ENCODE results near the gene FBXL7. TPM values are rescaled to one million over a fixed set of nuclear protein-coding genes. Genes with fewer than 3 reads are reported as not detected.

The FBXL7 gene
- total RNA-seq, 2 experiments from 2014 or later = not detected

DNA sequence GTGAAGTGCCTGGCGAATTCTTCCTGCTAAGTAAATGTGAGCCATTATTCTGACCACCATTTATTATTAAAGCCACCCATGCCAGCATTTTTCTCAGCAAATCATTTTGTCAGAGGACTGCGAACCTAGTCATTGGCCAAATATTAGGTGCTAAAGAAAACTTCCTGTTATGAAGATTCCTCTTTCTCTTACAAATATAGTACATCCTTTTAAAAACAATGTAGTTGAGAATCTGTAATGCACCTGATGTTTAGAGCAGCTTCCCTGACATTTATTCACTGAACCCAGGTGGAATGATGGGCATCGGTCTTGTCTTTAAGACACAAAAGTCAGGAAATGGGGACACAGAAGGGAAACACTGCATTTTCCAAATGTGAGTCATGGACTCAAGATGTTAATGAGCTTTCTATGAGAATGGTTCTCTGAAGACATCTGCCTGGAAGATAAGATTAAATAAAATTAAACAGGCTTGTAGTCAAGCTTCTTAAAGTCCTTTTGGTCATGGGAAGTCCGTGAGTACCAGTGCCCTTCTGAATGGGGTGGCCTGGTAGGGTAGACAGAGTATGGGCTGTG is 290.6 kb downstream of the FBXL7 start:
- no peaks in the 10 kb centered on the region for H3K27me3 Mint-ChIP-seq
- H3K4me3 Mint-ChIP-seq = no peak overlapping the region
- H3K4me1 Mint-ChIP-seq (ENCODE audit: low read depth) = no peaks in the 10 kb centered on the region
- no peak for DNase-seq
- no peaks in the 10 kb centered on the region for H3K36me3 Mint-ChIP-seq
- ChIA-PET POLR2A (no interaction called here), CTCF (no interaction called here)
- no peak overlapping the region for H3K27ac Mint-ChIP-seq
- H3K9me3 Mint-ChIP-seq = no peaks in the 10 kb centered on the region
- intact Hi-C loops (cut with micrococcal nuclease) = no loop called here

DNA sequence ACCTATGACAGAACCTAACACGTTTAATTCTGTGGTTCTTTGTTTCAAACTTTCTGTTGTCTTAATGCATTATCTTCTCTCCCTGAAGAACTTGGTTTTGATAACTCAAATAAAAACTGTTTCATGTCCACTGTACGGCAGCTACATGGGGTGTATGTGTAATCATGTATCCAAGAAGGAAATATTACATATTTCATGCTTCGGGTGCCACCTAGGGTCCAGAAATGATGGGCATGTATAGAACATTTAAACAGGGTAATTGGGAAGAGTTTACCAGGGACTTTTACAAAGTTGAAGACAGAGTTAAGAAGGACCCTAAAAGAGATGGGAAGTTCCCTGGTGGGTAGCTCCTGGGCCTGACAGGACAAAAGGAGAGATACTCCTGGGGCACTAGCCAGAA is 291.3 kb downstream of the FBXL7 start:
- H3K27ac Mint-ChIP-seq = no peak overlapping the region
- no peaks in the 10 kb centered on the region for H3K36me3 Mint-ChIP-seq
- DNase-seq = no peak
- no peaks in the 10 kb centered on the region for H3K4me1 Mint-ChIP-seq (ENCODE audit: low read depth)
- no peak overlapping the region for H3K4me3 Mint-ChIP-seq
- ChIA-PET CTCF (interaction anchor here (0.6 kb wide), 1 partner anchor 305 kb away, joined by 4 read pairs; no protein-coding TSS in a partner anchor), POLR2A (no interaction called here)
- intact Hi-C loops (cut with micrococcal nuclease) = no loop called here
- no peaks in the 10 kb centered on the region for H3K27me3 Mint-ChIP-seq
- H3K9me3 Mint-ChIP-seq = no peaks in the 10 kb centered on the region

DNA sequence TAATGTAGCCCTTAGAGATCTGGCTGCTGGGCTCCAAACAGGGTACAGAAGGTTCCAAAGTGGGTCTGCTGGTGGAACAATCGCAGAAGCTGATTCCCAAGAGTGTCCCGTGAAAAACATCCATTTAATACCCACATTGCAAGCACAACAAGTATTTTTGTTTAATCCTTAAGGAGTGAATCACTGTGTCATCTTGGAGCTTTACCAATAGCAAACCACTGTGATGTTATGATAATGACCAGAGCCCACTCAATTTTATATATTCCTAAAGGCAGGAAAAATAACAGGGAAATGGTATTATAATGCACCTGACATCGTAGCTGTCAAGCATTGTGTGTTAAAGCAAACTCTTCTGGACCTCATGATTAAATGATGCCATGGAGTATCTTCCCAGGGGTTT is 291.9 kb downstream of the FBXL7 start:
- CTCF ChIA-PET = interaction anchor here (0.6 kb wide), 1 partner anchor 305 kb away, joined by 4 read pairs; no protein-coding TSS in a partner anchor
- Mint-ChIP-seq H3K9me3 (no peaks in the 10 kb centered on the region), H3K4me1 (ENCODE audit: low read depth) (no peaks in the 10 kb centered on the region), H3K27ac (no peak overlapping the region), H3K4me3 (no peak overlapping the region), H3K36me3 (no peaks in the 10 kb centered on the region), H3K27me3 (no peaks in the 10 kb centered on the region)
- no peak for DNase-seq
- intact Hi-C loops (cut with micrococcal nuclease) = no loop called here
- POLR2A ChIA-PET = no interaction called here

DNA sequence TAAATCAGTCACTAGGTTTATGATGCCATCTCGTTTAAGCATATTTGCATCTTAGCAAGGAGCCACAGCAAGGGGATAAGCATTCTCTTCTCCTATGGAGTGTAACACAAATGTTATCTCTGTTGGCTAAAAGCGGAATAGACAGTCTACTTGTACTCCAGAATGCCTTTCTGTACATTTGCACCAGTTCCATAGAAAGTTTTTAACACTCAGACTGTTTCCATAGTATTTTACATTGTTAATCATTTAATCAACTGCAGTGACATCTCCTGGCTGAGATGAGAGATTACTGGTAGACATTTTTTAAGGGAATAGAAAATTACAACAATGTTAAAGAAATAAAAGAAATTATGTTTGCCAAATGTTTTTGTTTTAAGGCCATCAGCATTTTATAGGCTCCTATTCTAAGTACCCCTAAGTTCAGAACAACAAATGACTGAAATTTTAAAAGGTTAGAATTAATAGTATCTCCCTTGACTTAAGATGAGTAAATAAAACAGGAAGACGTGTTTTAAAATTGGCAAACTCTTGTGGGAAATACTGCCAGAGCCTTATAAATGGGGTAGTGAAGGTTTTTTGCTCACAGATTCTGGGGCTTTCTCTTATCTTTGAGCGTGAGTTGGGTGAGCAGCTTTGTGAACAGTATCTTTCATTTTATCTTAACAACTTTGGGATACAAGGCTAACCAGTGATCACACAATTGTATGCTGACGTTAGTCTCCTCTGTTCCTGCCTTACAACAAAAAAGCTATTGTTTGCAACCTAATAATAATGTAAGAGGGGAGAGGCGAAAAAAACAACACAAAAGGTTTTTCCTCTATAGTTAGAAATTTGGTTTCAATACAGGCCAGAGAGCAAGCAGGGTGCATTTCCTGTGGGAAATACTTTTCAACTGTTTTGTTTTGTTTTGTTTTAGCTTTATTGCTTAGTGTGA is 294.3 kb downstream of the FBXL7 start:
- Mint-ChIP-seq H3K4me3 (no peak overlapping the region), H3K36me3 (no peaks in the 10 kb centered on the region), H3K4me1 (ENCODE audit: low read depth) (no peaks in the 10 kb centered on the region), H3K9me3 (no peaks in the 10 kb centered on the region), H3K27ac (no peak overlapping the region), H3K27me3 (no peaks in the 10 kb centered on the region)
- DNase-seq = no peak
- ChIA-PET POLR2A (no interaction called here), CTCF (no interaction called here)
- intact Hi-C loops (cut with micrococcal nuclease) = no loop called here

DNA sequence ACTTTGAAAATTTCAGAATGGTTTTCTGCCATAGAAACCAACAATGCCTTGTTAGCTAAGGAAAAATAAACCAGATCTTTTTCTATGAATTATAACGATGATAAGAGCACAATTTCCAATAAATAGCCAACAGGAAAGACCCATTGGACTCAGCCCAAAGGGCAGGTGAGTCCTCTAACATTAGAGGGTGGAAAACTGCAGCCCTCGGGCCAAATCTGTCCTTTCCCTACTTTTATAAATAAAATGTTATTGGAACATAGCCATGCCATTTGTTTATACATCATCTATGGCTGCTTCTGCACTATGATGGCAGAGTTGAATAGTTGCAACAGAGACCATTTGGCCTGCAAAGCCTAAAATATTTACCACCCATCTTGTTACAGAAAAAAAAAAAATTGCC is 296.1 kb downstream of the FBXL7 start:
- intact Hi-C loops (cut with micrococcal nuclease) = no loop called here
- no peaks in the 10 kb centered on the region for H3K4me1 Mint-ChIP-seq (ENCODE audit: low read depth)
- H3K27me3 Mint-ChIP-seq = no peaks in the 10 kb centered on the region
- ChIA-PET POLR2A (no interaction called here), CTCF (no interaction called here)
- no peaks in the 10 kb centered on the region for H3K36me3 Mint-ChIP-seq
- H3K4me3 Mint-ChIP-seq = no peak overlapping the region
- no peaks in the 10 kb centered on the region for H3K9me3 Mint-ChIP-seq
- H3K27ac Mint-ChIP-seq = no peak overlapping the region
- DNase-seq = no peak

DNA sequence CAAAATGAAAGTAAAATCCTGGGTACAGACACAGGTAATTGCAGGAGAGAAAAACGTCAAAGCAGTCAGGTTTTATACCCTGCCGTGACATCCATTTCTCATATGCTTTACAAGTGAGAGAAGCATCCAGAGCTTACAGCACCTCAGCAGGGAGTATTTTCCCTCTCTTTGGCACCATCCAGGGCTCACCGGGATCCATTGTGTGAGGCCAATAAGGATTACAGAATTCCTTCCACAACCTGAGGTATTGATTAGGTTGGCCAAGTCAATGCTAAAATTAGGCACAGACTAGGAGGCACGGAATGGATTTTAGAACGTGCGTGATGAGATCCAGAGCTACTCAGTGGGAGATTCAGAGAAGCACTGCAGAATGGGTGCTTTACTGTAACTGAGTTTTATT is 296.6 kb downstream of the FBXL7 start:
- no peaks in the 10 kb centered on the region for H3K36me3 Mint-ChIP-seq
- ChIA-PET CTCF (no interaction called here), POLR2A (no interaction called here)
- no peak overlapping the region for H3K4me3 Mint-ChIP-seq
- H3K9me3 Mint-ChIP-seq = no peaks in the 10 kb centered on the region
- H3K27me3 Mint-ChIP-seq = no peaks in the 10 kb centered on the region
- no peak for DNase-seq
- no peak overlapping the region for H3K27ac Mint-ChIP-seq
- intact Hi-C loops (cut with micrococcal nuclease) = no loop called here
- no peaks in the 10 kb centered on the region for H3K4me1 Mint-ChIP-seq (ENCODE audit: low read depth)

DNA sequence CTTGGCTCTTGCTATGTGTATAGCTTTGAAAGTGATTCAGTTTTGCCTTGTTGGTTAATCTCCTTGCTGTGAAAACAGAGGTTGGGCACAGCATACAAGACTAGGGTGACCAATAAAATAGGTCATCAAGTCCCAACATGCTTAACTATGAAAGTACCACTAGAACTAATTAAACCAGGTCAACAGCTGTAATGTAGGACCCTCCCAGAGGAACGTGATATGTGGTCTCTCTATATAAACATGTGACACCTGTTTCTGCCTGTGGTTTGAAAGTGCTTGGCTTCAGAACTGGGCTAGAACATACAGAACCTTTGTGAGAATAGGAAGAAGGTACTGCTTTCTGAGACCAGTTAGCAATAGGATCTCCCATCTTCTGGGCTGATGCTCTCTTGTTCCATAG is 297.1 kb downstream of the FBXL7 start:
- Mint-ChIP-seq H3K9me3 (no peaks in the 10 kb centered on the region), H3K36me3 (no peaks in the 10 kb centered on the region), H3K4me3 (no peak overlapping the region), H3K27ac (no peak overlapping the region), H3K4me1 (ENCODE audit: low read depth) (no peaks in the 10 kb centered on the region), H3K27me3 (no peaks in the 10 kb centered on the region)
- intact Hi-C loops (cut with micrococcal nuclease) = no loop called here
- POLR2A ChIA-PET = no interaction called here
- DNase-seq = no peak
- CTCF ChIA-PET = no interaction called here

DNA sequence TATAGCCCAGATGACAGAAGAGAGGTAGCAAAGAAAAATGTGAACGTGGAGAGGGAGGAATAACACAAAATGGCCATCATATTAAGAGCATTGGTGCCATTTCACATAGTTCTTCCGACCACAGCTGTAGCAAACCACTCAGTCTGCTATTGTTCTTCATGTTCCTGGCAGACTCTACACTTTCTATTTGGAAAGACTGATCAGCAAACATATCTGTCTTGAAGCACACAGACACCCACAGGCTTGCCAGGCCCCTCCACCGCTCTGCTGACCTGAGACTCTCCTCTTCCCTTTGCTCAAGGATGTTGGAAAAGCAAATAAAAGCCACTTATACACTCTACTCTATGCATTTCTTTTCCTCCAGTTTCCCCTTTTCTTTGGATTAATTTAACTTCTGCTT is 298.0 kb downstream of the FBXL7 start:
- Mint-ChIP-seq H3K27ac (no peak overlapping the region), H3K4me3 (no peak overlapping the region), H3K4me1 (ENCODE audit: low read depth) (no peaks in the 10 kb centered on the region), H3K36me3 (no peaks in the 10 kb centered on the region), H3K9me3 (peaks cover 2% of the 10 kb centered on the region), H3K27me3 (no peaks in the 10 kb centered on the region)
- DNase-seq = no peak
- POLR2A ChIA-PET = no interaction called here
- intact Hi-C loops (cut with micrococcal nuclease) = no loop called here
- CTCF ChIA-PET = no interaction called here

DNA sequence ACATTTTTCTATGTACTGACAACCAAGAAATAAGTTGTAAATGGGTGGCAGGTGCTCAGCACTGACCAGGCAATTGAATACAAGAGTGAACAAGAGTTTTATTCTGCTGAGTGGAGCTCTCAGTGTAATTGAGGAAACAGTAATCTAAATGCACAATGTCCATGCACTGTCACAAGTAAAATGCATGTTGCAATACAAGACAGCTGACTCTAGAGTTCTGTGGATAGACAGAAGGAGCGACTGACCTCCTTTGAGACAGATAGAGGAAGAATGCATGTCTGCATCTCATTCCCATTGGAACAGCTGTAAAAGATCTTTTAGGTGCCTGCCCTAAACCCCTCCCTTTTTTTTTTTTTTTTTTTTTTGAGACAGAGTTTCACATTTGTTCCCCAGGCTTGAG is 299.0 kb downstream of the FBXL7 start:
- POLR2A ChIA-PET = no interaction called here
- no peak overlapping the region for H3K27ac Mint-ChIP-seq
- no peak overlapping the region for H3K4me3 Mint-ChIP-seq
- no peaks in the 10 kb centered on the region for H3K36me3 Mint-ChIP-seq
- H3K9me3 Mint-ChIP-seq = peaks cover 4% of the 10 kb centered on the region
- no peak for DNase-seq
- no peaks in the 10 kb centered on the region for H3K4me1 Mint-ChIP-seq (ENCODE audit: low read depth)
- no peaks in the 10 kb centered on the region for H3K27me3 Mint-ChIP-seq
- CTCF ChIA-PET = no interaction called here
- intact Hi-C loops (cut with micrococcal nuclease) = no loop called here

DNA sequence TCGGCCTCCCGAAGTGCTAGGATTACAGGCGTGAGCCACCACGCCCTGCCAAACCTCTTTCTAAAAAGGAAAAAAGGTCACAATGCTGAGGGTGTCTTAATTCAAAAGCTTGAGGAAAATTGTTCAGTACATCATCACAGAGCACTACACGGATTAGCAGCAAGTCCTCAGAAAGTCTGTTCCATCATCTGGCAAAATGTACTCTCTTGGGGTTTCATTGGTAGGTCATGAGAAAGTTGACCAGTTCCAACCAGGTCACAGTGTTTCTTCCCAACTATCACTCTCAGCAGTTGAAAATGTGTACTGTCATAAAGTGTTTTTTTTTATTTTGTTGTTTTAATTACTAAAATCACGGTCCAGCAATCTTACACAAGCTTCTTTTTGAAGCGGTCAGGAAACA is 299.6 kb downstream of the FBXL7 start:
- CTCF ChIA-PET = no interaction called here
- no peak for DNase-seq

DNA sequence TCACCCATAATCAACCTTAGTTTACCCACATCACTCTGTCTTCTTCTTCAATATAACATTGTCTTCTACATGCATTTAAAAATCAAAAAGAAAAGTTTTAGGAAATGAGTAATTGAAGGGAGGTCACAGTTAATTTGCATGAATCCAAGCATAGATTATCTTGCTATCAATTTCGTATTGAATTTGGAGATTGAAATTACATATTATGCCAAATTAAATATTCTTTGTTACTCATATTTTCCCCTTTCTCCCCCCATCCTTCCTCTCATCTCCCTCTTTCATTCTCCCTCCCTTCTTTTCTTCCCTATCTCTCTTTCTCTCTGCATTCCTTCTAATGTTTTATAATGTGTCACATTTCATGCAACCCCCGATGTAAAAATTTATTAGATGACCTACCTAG is 303.3 kb downstream of the FBXL7 start:
- Mint-ChIP-seq H3K4me3 (no peak overlapping the region), H3K4me1 (ENCODE audit: low read depth) (no peaks in the 10 kb centered on the region)
- CTCF ChIA-PET = no interaction called here

More for the DNA sequence above, 299.6 kb downstream of the FBXL7 start:
- POLR2A ChIA-PET = no interaction called here
- no peak overlapping the region for H3K27ac Mint-ChIP-seq
- intact Hi-C loops (cut with micrococcal nuclease) = no loop called here
- peaks cover 4% of the 10 kb centered on the region for H3K9me3 Mint-ChIP-seq
- H3K27me3 Mint-ChIP-seq = no peaks in the 10 kb centered on the region
- no peaks in the 10 kb centered on the region for H3K4me1 Mint-ChIP-seq (ENCODE audit: low read depth)
- H3K4me3 Mint-ChIP-seq = no peak overlapping the region
- no peaks in the 10 kb centered on the region for H3K36me3 Mint-ChIP-seq

DNA sequence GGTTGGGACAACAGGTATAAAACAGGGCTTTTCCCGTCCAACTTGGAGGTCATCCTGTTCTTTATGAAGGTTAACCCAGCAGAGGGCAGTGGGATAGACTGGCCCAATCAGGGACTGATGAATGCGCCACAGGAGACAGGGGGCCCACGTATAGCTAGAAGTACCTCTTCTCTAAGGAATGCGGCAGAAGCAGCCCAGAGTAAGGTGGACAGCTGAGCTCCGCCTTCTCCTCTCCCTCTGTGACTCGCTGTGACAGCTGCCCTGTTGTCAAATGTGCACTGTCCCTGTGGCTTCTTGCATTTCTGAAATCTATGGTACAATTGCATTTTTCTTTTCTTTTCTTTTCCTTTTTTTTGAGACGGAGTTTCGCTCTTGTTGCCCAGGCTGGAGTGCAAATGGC is 306.6 kb downstream of the FBXL7 start:
- Mint-ChIP-seq H3K27ac (no peak overlapping the region), H3K4me3 (no peak overlapping the region), H3K27me3 (no peaks in the 10 kb centered on the region), H3K9me3 (peaks cover 8% of the 10 kb centered on the region), H3K4me1 (ENCODE audit: low read depth) (no peaks in the 10 kb centered on the region), H3K36me3 (no peaks in the 10 kb centered on the region)
- intact Hi-C loops (cut with micrococcal nuclease) = no loop called here
- POLR2A ChIA-PET = no interaction called here
- no peak for DNase-seq
- CTCF ChIA-PET = no interaction called here

More for the DNA sequence above, 303.3 kb downstream of the FBXL7 start:
- intact Hi-C loops (cut with micrococcal nuclease) = no loop called here
- POLR2A ChIA-PET = no interaction called here
- Mint-ChIP-seq H3K27me3 (no peaks in the 10 kb centered on the region), H3K36me3 (no peaks in the 10 kb centered on the region), H3K9me3 (peaks cover 8% of the 10 kb centered on the region), H3K27ac (no peak overlapping the region)
- no peak for DNase-seq

DNA sequence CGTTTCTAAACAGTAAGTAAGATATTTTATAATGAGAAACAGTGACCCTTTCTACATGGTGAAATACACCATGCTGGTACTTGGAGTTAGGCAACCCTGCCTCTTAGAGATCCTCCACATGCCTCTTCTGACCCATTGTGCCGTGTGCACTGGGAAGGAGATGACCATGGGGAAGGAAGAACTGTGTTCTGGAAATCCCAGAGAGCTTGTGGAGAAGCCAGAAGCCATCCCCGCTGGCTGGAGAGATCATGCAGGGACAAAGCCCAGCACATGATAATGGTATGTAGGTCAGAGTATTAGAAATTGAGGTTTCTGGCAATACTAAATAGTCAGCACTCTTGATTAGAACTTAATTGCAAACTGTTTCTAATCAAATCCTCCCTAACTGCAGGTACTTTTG is 307.3 kb downstream of the FBXL7 start:
- Mint-ChIP-seq H3K27me3 (no peaks in the 10 kb centered on the region), H3K9me3 (peaks cover 8% of the 10 kb centered on the region), H3K36me3 (no peaks in the 10 kb centered on the region), H3K4me1 (ENCODE audit: low read depth) (no peaks in the 10 kb centered on the region), H3K4me3 (no peak overlapping the region), H3K27ac (no peak overlapping the region)
- intact Hi-C loops (cut with micrococcal nuclease) = no loop called here
- ChIA-PET POLR2A (no interaction called here), CTCF (no interaction called here)
- DNase-seq = no peak
